ENCODE data around the gene TAMM41. TPM values are rescaled to one million over a fixed set of nuclear protein-coding genes. Genes with fewer than 3 reads are reported as not detected.
"Not testable (repeated sequence)": the region's sequence is repeated elsewhere in the genome, so short reads cannot be mapped to it uniquely, and the experiment has no call there.

Gene TAMM41
- total RNA-seq, 1 donor from 2014 or later = 7.1 TPM

DNA sequence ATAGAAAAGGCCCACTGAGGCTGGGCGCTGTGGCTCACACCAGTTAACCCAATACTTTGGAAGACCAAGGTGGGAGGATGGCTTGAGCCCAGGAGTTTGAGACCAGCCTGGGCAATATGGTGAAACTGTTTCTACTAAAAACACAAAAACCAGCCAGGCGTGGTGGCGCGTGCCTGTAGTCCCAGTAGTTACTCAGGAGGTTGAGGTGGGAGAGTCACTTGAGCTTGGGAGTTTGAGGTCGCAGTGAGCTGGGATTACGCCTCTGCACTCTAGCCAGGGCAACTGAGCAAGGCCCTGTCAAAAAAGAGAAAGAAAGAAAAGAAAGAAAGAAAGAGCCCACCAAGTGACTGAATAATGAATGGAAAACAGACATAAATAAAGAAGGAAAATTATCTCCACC is 32.0 kb downstream of the TAMM41 start:
- DNase-seq (ENCODE audit: low read depth) = no peak

GRCh38 chr3:11810276-11810675 is 36.4 kb downstream of the TAMM41 start:
- no peak for DNase-seq (ENCODE audit: low read depth)

- DNase-seq (ENCODE audit: low read depth) = no peak
Observed at GRCh38 chr3:11808231-11808630, 38.5 kb downstream of the TAMM41 start.

DNA sequence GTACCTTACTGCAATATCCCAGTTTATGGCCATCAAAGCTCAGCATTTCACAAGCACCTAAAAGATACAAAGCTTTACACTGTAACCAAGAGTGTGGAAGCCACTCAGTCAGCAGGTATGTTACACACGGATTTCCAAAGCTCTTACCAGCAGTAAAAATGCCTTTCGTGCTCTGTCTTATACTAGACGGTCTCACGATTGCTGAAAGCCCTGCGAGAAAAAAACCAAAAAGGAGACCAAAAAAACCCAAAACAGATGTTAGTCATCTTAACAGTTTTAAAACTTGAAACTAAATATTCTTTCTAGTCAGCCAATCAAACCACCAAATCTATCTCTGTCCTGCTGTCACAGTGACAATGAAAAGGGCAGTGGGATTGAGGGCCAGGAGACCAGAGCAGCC is 39.0 kb downstream of the TAMM41 start:
- no peak for DNase-seq (ENCODE audit: low read depth)

GRCh38 chr3:11805716-11806115 is 41.0 kb downstream of the TAMM41 start:
- no peak for DNase-seq (ENCODE audit: low read depth)

- DNase-seq (ENCODE audit: low read depth) = peak; percentile 61
Observed at GRCh38 chr3:11803977-11804892, 42.5 kb downstream of the TAMM41 start.

- no peak for DNase-seq (ENCODE audit: low read depth)
Observed at GRCh38 chr3:11799791-11800190, 46.9 kb downstream of the TAMM41 start.

GRCh38 chr3:11794927-11795326 is 51.8 kb downstream of the TAMM41 start:
- DNase-seq (ENCODE audit: low read depth) = no peak

- DNase-seq (ENCODE audit: low read depth) = no peak
Observed at GRCh38 chr3:11791339-11792200, 55.1 kb downstream of the TAMM41 start.

- DNase-seq (ENCODE audit: low read depth) = no peak
Observed at GRCh38 chr3:11789412-11789811, 57.3 kb downstream of the TAMM41 start.

GRCh38 chr3:11784971-11785377 is 61.7 kb downstream of the TAMM41 start:
- no peak for DNase-seq (ENCODE audit: low read depth)

GRCh38 chr3:11780341-11780740 is 66.3 kb downstream of the TAMM41 start:
- no peak for DNase-seq (ENCODE audit: low read depth)

- DNase-seq (ENCODE audit: low read depth) = no peak
Observed at GRCh38 chr3:11779626-11780025, 67.1 kb downstream of the TAMM41 start.

DNA sequence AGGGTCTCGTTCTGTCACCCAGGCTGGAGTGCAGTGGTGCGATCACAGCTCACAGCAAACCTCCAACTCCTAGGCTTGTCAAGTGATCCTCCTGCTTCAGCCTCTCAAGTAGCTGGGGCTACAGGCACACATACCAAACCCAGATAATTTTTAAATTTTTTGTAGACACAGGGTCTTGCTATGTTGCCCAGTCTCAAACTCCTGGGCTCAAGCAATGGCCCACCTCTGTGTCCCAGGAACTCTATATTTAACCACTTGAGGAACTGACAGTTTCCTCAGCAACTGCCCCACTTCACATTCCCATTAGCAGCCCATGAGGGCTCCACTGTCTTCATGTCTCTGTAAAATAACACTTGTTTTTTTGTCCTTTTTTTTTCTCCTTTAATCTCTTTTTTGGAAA is 68.4 kb downstream of the TAMM41 start:
- no peak for DNase-seq (ENCODE audit: low read depth)

DNA sequence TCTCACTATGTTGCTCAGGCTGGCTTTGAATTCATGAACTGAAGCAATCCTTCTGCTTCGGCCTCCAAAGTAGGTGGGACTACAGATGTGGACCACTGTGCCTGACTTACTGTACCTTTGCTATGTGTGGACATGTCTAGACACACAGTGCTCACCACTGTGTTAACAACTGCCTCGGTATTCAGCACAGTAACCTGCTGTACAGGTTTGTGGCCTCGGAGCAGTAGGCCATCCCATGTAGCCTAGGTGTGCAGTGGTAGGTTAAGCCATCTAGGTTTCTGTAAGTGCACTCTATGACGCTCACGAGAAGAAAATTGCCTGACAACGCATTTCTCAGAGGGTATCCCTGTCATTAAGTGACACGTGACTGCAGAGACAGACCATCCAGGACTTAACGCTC is 70.3 kb downstream of the TAMM41 start:
- no peak for DNase-seq (ENCODE audit: low read depth)

DNA sequence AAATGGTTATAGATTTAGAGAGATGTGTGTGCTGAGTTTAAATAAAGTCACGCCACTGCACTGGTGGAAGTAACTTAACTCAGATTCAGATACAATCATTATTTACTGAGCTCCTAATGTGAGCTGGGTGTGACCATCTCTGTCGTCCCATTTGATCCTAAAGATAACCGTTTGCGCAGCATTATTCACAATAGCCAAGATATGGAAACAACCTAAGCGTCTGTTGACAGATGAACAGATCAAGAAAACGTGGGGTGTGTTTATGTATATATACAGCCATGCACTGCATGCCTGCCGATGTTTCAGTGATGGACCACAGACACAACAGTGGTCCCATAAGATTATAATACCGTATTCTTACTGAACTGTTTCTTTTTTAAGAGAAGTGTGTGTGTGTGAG is 71.2 kb downstream of the TAMM41 start:
- no peak for DNase-seq (ENCODE audit: low read depth)

DNA sequence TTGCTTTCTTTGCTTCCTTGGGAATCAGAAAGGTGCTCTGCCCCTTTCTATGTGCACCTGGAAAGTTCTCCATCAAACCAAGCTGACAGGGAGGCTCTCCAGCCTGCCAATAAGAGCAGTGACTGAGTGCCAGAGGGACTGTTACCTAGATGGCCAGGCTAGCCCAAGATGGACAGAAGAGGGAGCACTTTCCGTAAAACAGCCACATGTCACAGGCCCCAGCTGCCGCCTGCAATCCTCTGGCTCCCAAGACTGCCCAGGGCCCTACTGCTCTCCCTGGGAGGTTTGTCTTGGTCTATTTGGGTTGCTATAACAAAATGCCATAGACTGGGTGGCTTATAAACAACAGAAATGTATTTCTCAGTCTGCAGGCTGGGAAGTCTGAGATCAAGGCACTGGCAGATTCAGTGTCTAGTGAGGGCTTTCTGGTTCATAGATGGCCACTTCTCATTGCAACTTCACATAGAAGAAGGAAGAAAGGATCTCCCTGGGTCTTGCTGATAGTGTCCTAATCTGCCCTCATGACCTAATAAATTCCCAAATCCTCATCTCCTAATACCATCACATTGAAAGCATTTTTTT is 72.3 kb downstream of the TAMM41 start:
- peak; percentile 40 for DNase-seq (ENCODE audit: low read depth)

DNA sequence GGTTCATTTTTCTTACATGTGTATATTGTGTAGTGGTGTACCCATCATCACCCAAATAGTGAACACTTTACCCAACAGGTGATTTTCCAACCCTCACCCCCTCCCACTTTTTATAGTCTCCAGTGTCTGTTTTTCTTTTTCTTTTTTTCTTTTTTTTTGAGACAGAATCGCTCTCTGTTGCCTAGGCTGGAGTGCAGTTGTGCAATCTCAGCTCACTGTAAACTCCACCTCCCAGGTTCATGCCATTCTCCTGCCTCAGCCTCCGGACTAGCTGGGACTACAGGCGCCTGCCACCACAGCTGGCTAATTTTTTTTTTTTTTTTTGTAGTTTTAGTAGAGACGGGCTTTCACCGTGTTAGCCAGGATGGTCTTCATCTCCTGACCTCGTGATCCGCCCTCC is 74.8 kb downstream of the TAMM41 start:
- not testable (repeated sequence) for DNase-seq (ENCODE audit: low read depth)

DNA sequence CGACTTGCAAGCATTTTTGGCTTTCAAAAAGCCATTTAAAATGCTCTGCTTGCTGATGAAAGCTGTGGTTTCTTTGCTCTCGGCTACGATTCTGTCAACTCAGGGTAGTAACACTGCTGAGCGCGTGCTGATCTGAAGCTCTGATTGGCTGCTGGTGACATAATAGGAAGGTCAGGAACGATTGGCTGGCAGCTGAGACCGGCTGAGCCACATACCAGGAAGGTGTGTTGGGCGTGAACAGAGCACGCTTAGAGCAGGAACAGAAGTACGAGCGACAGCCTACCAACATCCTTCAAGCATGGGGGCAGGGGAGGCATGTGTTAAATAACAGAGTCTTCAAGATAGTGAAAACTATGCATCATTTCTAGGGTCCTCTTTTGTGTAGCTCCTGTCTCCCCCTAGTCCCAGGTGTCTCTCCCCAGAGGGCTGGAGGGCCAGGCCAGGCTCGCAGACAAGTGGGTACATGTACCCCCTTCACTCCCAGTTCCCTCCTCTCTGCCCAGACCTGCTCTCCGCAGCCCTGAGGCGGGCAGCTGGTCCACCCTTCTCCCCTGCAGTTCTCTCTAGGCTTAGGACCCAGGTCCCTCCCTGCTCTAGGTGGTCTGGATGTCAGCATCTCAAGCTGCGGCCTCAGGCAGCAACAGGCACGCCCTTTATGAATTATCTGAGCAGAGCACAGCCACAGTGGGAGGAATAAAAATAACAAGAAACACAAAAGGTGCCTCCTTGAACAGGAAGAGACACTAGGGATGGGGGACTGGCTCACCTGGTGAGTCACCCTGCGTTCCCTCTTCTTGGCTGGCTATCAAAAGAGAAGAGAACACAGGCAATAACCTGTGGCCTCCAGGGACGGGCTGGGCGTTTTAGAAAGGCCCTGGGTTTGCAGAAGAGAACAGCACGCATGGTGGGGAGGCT is 76.0 kb downstream of the TAMM41 start:
- DNase-seq (ENCODE audit: low read depth) = peak; percentile 93

- no peak for DNase-seq (ENCODE audit: low read depth)
Observed at GRCh38 chr3:11769704-11770476, 76.8 kb downstream of the TAMM41 start.

DNA sequence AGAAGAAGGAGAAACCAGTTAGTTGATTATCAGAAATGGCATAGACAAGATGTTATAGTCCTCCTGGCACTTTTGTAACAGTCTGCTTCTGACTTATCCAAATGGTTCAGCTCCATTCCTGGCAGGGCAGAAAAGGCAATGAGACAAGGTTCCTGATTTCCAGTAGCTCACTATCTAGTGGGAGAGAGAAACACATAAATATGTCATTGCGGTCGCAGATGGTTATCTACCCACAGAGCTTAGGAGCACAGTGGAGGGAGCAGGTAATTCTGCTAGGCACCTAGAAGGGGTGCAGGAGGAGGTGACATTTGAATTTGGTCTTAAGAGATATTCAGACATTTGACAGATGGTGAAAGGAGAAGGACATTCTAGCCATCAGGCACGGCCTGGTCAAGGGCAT is 78.1 kb downstream of the TAMM41 start:
- no peak for DNase-seq (ENCODE audit: low read depth)

Measured in renal cortical epithelial cell (primary cell).